CD14-positive monocyte (primary cell): ENCODE data around the gene ZNF423. TPM values are rescaled to one million over a fixed set of nuclear protein-coding genes. Genes with fewer than 3 reads are reported as not detected.

Experiments used
- DNase-seq, 3 donors: peaks; one replicate each; pipeline ENCODE4 v3.0.0-alpha.2; 2011 to 2022
- H2AFZ ChIP-seq: 2 replicates; pipeline ENCODE4 v1.6.0; 2012; ENCODE audit warnings: mild to moderate bottlenecking, low read depth, low read length, inconsistent platforms; ENCODE audit not compliant: insufficient read depth, poor library complexity, severe bottlenecking
- H3K27ac ChIP-seq, 2 donors: 1 replicate in 1 of 2; 2 replicates in 1 of 2; pipeline ENCODE4 v1.5.1; 2012 to 2013; ENCODE audit warnings: low read length in 2 of 2, control low read depth in 1 of 2, inconsistent platforms in 1 of 2, low read depth in 1 of 2, mild to moderate bottlenecking in 1 of 2
- H3K27me3 ChIP-seq, 2 donors: one replicate each; pipeline versions ENCODE4 v1.6.0 to v1.6.1; 2011 to 2013; ENCODE audit warnings: low read length in 2 of 2; ENCODE audit not compliant: control insufficient read depth in 2 of 2, insufficient read depth in 2 of 2
- H3K36me3 ChIP-seq, 2 donors: replicated peaks in 1 of 2; 1 replicate in 1 of 2; 2 replicates in 1 of 2; pipeline versions ENCODE4 v1.5.1 to v1.6.1; 2012 to 2013; ENCODE audit warnings: low read length in 2 of 2, control low read depth in 1 of 2, inconsistent platforms in 1 of 2, mild to moderate bottlenecking in 1 of 2; ENCODE audit not compliant: insufficient read depth in 2 of 2, control insufficient read depth in 1 of 2
- H3K4me1 ChIP-seq, 2 donors: 1 replicate in 1 of 2; 2 replicates in 1 of 2; pipeline versions ENCODE4 v1.5.1 to v1.6.1; 2012 to 2013; ENCODE audit warnings: low read length in 2 of 2, control low read depth in 1 of 2, inconsistent platforms in 1 of 2, mild to moderate bottlenecking in 1 of 2, moderate library complexity in 1 of 2; ENCODE audit not compliant: insufficient read depth in 2 of 2, control insufficient read depth in 1 of 2
- H3K4me2 ChIP-seq: replicated peaks from 2 replicates; pipeline ENCODE3; 2012; ENCODE audit warnings: low read length, moderate library complexity, mild to moderate bottlenecking; ENCODE audit not compliant: poor library complexity, severe bottlenecking; ENCODE audit errors: extremely low read depth
- H3K4me3 ChIP-seq, 3 experiments: fragments of 200-600 bp in 1 of 3; sonication (generic) in 1 of 3; replicated peaks in 1 of 3; 1 replicate in 2 of 3; 2 replicates in 1 of 3; pipeline ENCODE4 v1.5.1; 2011 to 2013; ENCODE audit warnings: low read length in 3 of 3, mild to moderate bottlenecking in 3 of 3, control low read depth in 2 of 3, low read depth in 2 of 3, inconsistent platforms in 1 of 3, moderate library complexity in 1 of 3
- H3K79me2 ChIP-seq: 2 replicates; pipeline ENCODE4 v1.6.0; 2012; ENCODE audit warnings: mild to moderate bottlenecking, control low read depth, inconsistent platforms, low read length, moderate library complexity; ENCODE audit not compliant: insufficient read depth
- H3K9ac ChIP-seq: 2 replicates; pipeline ENCODE4 v1.6.0; 2017; ENCODE audit warnings: low read length, mild to moderate bottlenecking; ENCODE audit not compliant: insufficient read depth, poor library complexity, severe bottlenecking
- H3K9me3 ChIP-seq, 2 donors: replicated peaks in 1 of 2; 1 replicate in 1 of 2; 2 replicates in 1 of 2; pipeline versions ENCODE4 v1.5.1 to v1.6.1; 2012 to 2013; ENCODE audit warnings: low read length in 2 of 2, control low read depth in 1 of 2; ENCODE audit not compliant: control insufficient read depth in 1 of 2, insufficient read depth in 1 of 2
- H4K20me1 ChIP-seq: 2 replicates; pipeline ENCODE4 v1.6.0; 2012; ENCODE audit warnings: mild to moderate bottlenecking, low read length, control low read depth, moderate library complexity; ENCODE audit not compliant: insufficient read depth
- H3K27ac Mint-ChIP-seq, 7 donors: one replicate each; pipeline ENCODE4 v1.8.0; 2020; ENCODE audit warnings: mild to moderate bottlenecking in 7 of 7, mixed read lengths in 7 of 7, moderate library complexity in 6 of 7, inconsistent platforms in 2 of 7
- H3K27me3 Mint-ChIP-seq, 3 donors: one replicate each; pipeline ENCODE4 v1.8.0; 2021 to 2022; ENCODE audit warnings: low read depth in 3 of 3, mild to moderate bottlenecking in 3 of 3, mixed read lengths in 3 of 3, moderate library complexity in 3 of 3, inconsistent platforms in 1 of 3
- H3K36me3 Mint-ChIP-seq, 2 donors: one replicate each; pipeline ENCODE4 v1.8.0; 2020; ENCODE audit warnings: mixed read lengths in 2 of 2, inconsistent platforms in 1 of 2, mild to moderate bottlenecking in 1 of 2
- H3K4me1 Mint-ChIP-seq: one replicate; pipeline ENCODE4 v1.8.0; 2020; ENCODE audit warnings: mild to moderate bottlenecking, mixed read lengths
- H3K4me3 Mint-ChIP-seq, 2 donors: one replicate each; pipeline ENCODE4 v1.8.0; 2020; ENCODE audit warnings: mild to moderate bottlenecking in 2 of 2, mixed read lengths in 2 of 2, moderate library complexity in 1 of 2
- H3K9me3 Mint-ChIP-seq, 7 donors: one replicate each; pipeline ENCODE4 v1.8.0; 2020 to 2022; ENCODE audit warnings: mixed read lengths in 7 of 7, mild to moderate bottlenecking in 6 of 7, moderate library complexity in 6 of 7, inconsistent platforms in 2 of 7
- CTCF ChIP-seq: fragments of 200-600 bp; IDR thresholded peaks from one replicate; pipeline ENCODE4 v1.8.0; 2022; ENCODE audit warnings: antibody characterized with exemption, mild to moderate bottlenecking
- WGBS: methylation state at CpG from one replicate; pipeline ENCODE4 v1.1.5; 2013; ENCODE audit warnings: missing lambda C conversion rate; ENCODE audit not compliant: insufficient coverage; 5-methylcytosine and 5-hydroxymethylcytosine counted together
- intact Hi-C, 2 donors: fragments of 100-400 bp; cut with micrococcal nuclease; formaldehyde crosslinking; loops; one replicate each; pipeline versions ENCODE4 v1.15.0 to v1.15.1; 2023
- polyA plus RNA-seq, 3 donors: library from polyadenylated mRNA; depleted of rRNA in 1 of 3; unstranded in 2 of 3; stranded (reverse) in 1 of 3; fragments of 300-500 nt in 2 of 3; fragments of >200 nt in 1 of 3; fragmentation: Illumina TruSeq in 2 of 3; gene quantifications; 1 replicate in 2 of 3; 2 replicates in 1 of 3; pipeline ENCODE4 v1.2.3, GENCODE V29; 2012 to 2021

The ZNF423 gene
- polyA plus RNA-seq, 3 donors: not detected

GRCh38 chr16:49610983-49611382 lies 244.9 kb downstream of the ZNF423 start:
- no peaks in the 10 kb centered on the region for H3K27me3 ChIP-seq
- Mint-ChIP-seq H3K27me3 (peaks cover 1 to 4% (median 4%) of the 10 kb centered on the region in 3 donors), H3K4me1 (no peaks in the 10 kb centered on the region), H3K27ac (no peak overlapping the region), H3K9me3 (peaks cover 0 to 4% (median 2%) of the 10 kb centered on the region in 7 donors), H3K4me3 (no peak overlapping the region), H3K36me3 (no peaks in the 10 kb centered on the region)
- H3K27ac ChIP-seq: no peak overlapping the region
- 33% methylated on average over 1 of the region's 3 CpGs for WGBS
- intact Hi-C loops: no loop called here
- H3K4me3 ChIP-seq: no peak overlapping the region
- H3K4me1 ChIP-seq: no peaks in the 10 kb centered on the region
- no peak overlapping the region for H2AFZ ChIP-seq
- no peaks in the 10 kb centered on the region for H3K36me3 ChIP-seq
- no peaks in the 10 kb centered on the region for H3K9me3 ChIP-seq
- no peaks in the 10 kb centered on the region for H4K20me1 ChIP-seq
- DNase-seq: no peak
- H3K79me2 ChIP-seq: no peaks in the 10 kb centered on the region
- no peak overlapping the region for H3K4me2 ChIP-seq
- TF ChIP-seq CTCF: no peak
- no peak overlapping the region for H3K9ac ChIP-seq

DNA sequence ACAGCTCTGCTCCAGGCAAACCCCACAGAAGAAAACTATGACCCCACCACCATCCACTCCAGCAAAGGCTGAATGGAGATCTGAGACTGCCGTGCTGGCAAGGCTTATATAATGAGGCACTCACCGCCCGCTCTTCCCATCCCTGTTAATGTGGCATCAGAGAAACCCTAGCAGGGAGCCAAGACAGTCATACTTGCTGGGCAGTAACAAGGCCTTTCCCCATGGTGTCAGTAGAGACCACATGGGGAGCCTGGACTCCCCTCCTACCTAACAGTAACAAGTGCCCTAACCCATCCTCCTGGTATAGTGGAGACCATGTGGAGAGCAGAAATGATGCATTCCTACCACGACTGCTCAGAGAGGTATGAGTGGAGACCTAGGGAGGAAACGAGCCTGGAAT lies 247.1 kb downstream of the ZNF423 start:
- TF ChIP-seq CTCF: no peak
- no peaks in the 10 kb centered on the region for H3K9me3 ChIP-seq
- no peak for DNase-seq
- no peak overlapping the region for H3K4me2 ChIP-seq
- H3K36me3 ChIP-seq: no peaks in the 10 kb centered on the region
- no peak overlapping the region for H3K9ac ChIP-seq
- no peak overlapping the region for H2AFZ ChIP-seq
- no peaks in the 10 kb centered on the region for H3K27me3 ChIP-seq
- Mint-ChIP-seq H3K27me3 (peaks cover 1 to 4% (median 4%) of the 10 kb centered on the region in 3 donors), H3K27ac (no peak overlapping the region), H3K4me1 (no peaks in the 10 kb centered on the region), H3K36me3 (no peaks in the 10 kb centered on the region), H3K9me3 (peaks cover 0 to 4% (median 2%) of the 10 kb centered on the region in 7 donors), H3K4me3 (no peak overlapping the region)
- no peaks in the 10 kb centered on the region for H3K4me1 ChIP-seq
- intact Hi-C loops: no loop called here
- no peak overlapping the region for H3K4me3 ChIP-seq
- 100% methylated on average over 2 of the region's 5 CpGs for WGBS
- no peaks in the 10 kb centered on the region for H4K20me1 ChIP-seq
- no peaks in the 10 kb centered on the region for H3K79me2 ChIP-seq
- no peak overlapping the region for H3K27ac ChIP-seq
